Neural progenitor cell (in vitro differentiated cells): Measurements from ENCODE around the gene RGL2. TPM values are rescaled to one million over a fixed set of nuclear protein-coding genes. Genes with fewer than 3 reads are reported as not detected.

Experiments
- DNase-seq: peaks from one replicate; pipeline ENCODE4 v3.0.0-alpha.2; 2016; ENCODE audit warnings: low spot score
- H2AFZ ChIP-seq: fragments of 200-600 bp; sonication (generic); replicated peaks from 2 replicates; pipeline ENCODE4 v1.6.1; 2016; ENCODE audit warnings: antibody characterized with exemption
- H3F3A ChIP-seq: fragments of 200-600 bp; sonication (generic); 2 replicates; pipeline ENCODE4 v1.6.1; 2016; ENCODE audit warnings: antibody characterized with exemption, low read depth
- H3K27ac ChIP-seq: fragments of 200-600 bp; sonication (generic); 2 replicates; pipeline ENCODE4 v1.5.1; 2016; ENCODE audit warnings: mild to moderate bottlenecking
- H3K27me3 ChIP-seq: fragments of 200-600 bp; sonication (generic); 2 replicates; pipeline ENCODE4 v1.6.1; 2016; ENCODE audit warnings: mild to moderate bottlenecking, moderate library complexity
- H3K36me3 ChIP-seq: fragments of 200-600 bp; sonication (generic); 2 replicates; pipeline ENCODE4 v1.5.1; 2016
- H3K4me1 ChIP-seq: fragments of 200-600 bp; sonication (generic); 2 replicates; pipeline ENCODE4 v1.6.1; 2016; ENCODE audit warnings: mixed run types
- H3K4me2 ChIP-seq: fragments of 200-600 bp; sonication (generic); 2 replicates; pipeline ENCODE4 v1.6.1; 2016
- H3K4me3 ChIP-seq: fragments of 200-600 bp; sonication (generic); 2 replicates; pipeline ENCODE4 v1.5.1; 2016
- H3K79me2 ChIP-seq: fragments of 200-600 bp; sonication (generic); 2 replicates; pipeline ENCODE4 v1.6.1; 2016; ENCODE audit warnings: low read depth
- H3K9ac ChIP-seq: fragments of 200-600 bp; sonication (generic); 2 replicates; pipeline ENCODE4 v1.6.1; 2016
- H3K9me3 ChIP-seq: fragments of 200-600 bp; sonication (generic); 2 replicates; pipeline ENCODE4 v1.5.1; 2016; ENCODE audit warnings: low read depth
- H4K20me1 ChIP-seq: fragments of 200-600 bp; sonication (generic); 2 replicates; pipeline ENCODE4 v1.6.1; 2016; ENCODE audit warnings: low read depth
- H3K27ac Mint-ChIP-seq: 3 replicates; pipeline ENCODE4 v1.8.0; 2021; ENCODE audit warnings: mixed read lengths
- H3K27me3 Mint-ChIP-seq: 2 replicates; pipeline ENCODE4 v1.8.0; 2022; ENCODE audit warnings: low read depth, mild to moderate bottlenecking, inconsistent platforms, moderate library complexity, mixed read lengths; ENCODE audit not compliant: insufficient read depth
- H3K36me3 Mint-ChIP-seq: 3 replicates; pipeline ENCODE4 v1.8.0; 2021; ENCODE audit warnings: mixed read lengths
- H3K4me1 Mint-ChIP-seq: 3 replicates; pipeline ENCODE4 v1.8.0; 2021; ENCODE audit warnings: mixed read lengths
- H3K4me3 Mint-ChIP-seq: 3 replicates; pipeline ENCODE4 v1.8.0; 2021; ENCODE audit warnings: mild to moderate bottlenecking, moderate library complexity, mixed read lengths
- H3K9me3 Mint-ChIP-seq: 3 replicates; pipeline ENCODE4 v1.8.0; 2020; ENCODE audit warnings: mixed read lengths
- EZH2 ChIP-seq: fragments of 200-600 bp; sonication (generic); IDR thresholded peaks from 2 replicates; pipeline ENCODE4 v1.6.1; 2017; ENCODE audit warnings: antibody characterized with exemption, mild to moderate bottlenecking, moderate library complexity
- EZH2phosphoT487 ChIP-seq: fragments of 200-600 bp; sonication (generic); IDR thresholded peaks from 2 replicates; pipeline ENCODE4 v1.6.1; 2017; ENCODE audit warnings: antibody characterized with exemption
- total RNA-seq: library from RNA; depleted of rRNA; stranded (reverse); fragments of >200 nt; gene quantifications from 2 replicates; pipeline ENCODE4 v1.2.3, GENCODE V29; 2015; ENCODE audit warnings: low replicate concordance
- TF ChIP-seq, protein P1 (sequence below): fragments of 200-600 bp; sonication (generic); IDR thresholded peaks from 2 replicates; pipeline ENCODE4 v1.5.1; 2017; ENCODE audit warnings: antibody characterized with exemption, mild to moderate bottlenecking

The RGL2 gene
- total RNA-seq, 1 donor from 2014 or later, result 28.3 TPM

DNA sequence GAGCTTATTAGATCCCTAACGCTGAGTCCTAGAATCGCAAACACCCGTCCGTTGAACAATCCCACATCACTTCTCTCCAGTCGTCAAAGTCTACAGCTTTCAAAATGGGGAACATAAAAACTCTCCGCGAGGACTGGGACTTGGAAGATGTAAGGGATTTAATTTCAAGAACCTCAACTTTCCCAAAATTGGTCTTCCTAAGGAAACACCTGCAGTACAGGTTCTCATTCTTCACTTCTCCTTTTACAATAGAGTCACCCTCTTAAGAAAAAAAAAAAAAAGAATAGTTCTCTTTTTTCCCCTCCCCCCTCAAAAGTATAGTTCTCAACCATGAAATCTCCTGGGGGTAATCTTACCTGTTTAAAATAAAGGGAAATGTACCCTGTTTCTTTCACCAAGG lies 25.4 kb upstream of the RGL2 start:
- DNase-seq, result no peak
- H3K79me2 ChIP-seq, result peaks cover 36% of the 10 kb centered on the region
- peaks cover 24% of the 10 kb centered on the region for H3F3A ChIP-seq
- no peak overlapping the region for H3K27ac ChIP-seq
- peaks cover 10% of the 10 kb centered on the region for H3K4me1 ChIP-seq
- peaks cover 40% of the 10 kb centered on the region for H3K4me1 Mint-ChIP-seq
- TF ChIP-seq, protein P1, sequence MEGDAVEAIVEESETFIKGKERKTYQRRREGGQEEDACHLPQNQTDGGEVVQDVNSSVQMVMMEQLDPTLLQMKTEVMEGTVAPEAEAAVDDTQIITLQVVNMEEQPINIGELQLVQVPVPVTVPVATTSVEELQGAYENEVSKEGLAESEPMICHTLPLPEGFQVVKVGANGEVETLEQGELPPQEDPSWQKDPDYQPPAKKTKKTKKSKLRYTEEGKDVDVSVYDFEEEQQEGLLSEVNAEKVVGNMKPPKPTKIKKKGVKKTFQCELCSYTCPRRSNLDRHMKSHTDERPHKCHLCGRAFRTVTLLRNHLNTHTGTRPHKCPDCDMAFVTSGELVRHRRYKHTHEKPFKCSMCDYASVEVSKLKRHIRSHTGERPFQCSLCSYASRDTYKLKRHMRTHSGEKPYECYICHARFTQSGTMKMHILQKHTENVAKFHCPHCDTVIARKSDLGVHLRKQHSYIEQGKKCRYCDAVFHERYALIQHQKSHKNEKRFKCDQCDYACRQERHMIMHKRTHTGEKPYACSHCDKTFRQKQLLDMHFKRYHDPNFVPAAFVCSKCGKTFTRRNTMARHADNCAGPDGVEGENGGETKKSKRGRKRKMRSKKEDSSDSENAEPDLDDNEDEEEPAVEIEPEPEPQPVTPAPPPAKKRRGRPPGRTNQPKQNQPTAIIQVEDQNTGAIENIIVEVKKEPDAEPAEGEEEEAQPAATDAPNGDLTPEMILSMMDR, result no peak
- TF ChIP-seq EZH2, result no peak
- no peak for TF ChIP-seq EZH2phosphoT487
- H3K36me3 Mint-ChIP-seq, result peaks cover 13% of the 10 kb centered on the region
- H2AFZ ChIP-seq, result peak overlapping the region; percentile 66
- H4K20me1 ChIP-seq, result no peaks in the 10 kb centered on the region
- H3K9me3 ChIP-seq, result no peaks in the 10 kb centered on the region
- peaks cover 2% of the 10 kb centered on the region for H3K27me3 Mint-ChIP-seq
- no peak overlapping the region for H3K9ac ChIP-seq
- H3K4me3 ChIP-seq, result peak overlapping the region; percentile 77
- H3K27me3 ChIP-seq, result no peaks in the 10 kb centered on the region
- H3K4me3 Mint-ChIP-seq, result peak overlapping the region; percentile 97
- peak overlapping the region; percentile 77 for H3K4me2 ChIP-seq
- no peaks in the 10 kb centered on the region for H3K36me3 ChIP-seq
- no peaks in the 10 kb centered on the region for H3K9me3 Mint-ChIP-seq
- no peak overlapping the region for H3K27ac Mint-ChIP-seq

DNA sequence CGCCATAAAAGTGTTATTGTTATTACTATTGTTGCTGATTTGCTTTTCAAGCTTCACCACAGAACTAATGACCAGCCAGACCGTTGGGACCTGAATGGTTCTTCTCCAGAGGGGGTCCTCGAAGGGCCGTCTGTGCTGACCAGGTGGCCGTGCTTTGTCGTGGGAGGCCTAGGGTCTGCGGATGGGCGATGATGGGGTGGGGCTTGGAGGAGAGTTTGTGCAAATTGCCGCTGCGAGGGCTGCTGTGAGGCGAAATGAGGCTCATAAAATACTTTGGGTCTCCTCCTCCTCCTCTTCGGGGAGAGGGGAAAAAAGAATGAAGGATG lies 24.8 kb upstream of the RGL2 start:
- Histone ChIP-seq H3K79me2 (peaks cover 37% of the 10 kb centered on the region), H3K27ac (no peak overlapping the region), H3K36me3 (no peaks in the 10 kb centered on the region), H2AFZ (peak overlapping the region; percentile 66), H3K9ac (no peak overlapping the region), H3F3A (peaks cover 29% of the 10 kb centered on the region), H3K27me3 (no peaks in the 10 kb centered on the region), H3K9me3 (no peaks in the 10 kb centered on the region), H3K4me2 (peak overlapping the region; percentile 77), H3K4me3 (peak overlapping the region; percentile 77), H4K20me1 (no peaks in the 10 kb centered on the region), H3K4me1 (peaks cover 14% of the 10 kb centered on the region)
- peaks cover 4% of the 10 kb centered on the region for H3K27me3 Mint-ChIP-seq
- H3K4me1 Mint-ChIP-seq, result peaks cover 41% of the 10 kb centered on the region
- H3K36me3 Mint-ChIP-seq, result peaks cover 16% of the 10 kb centered on the region
- peak overlapping the region; percentile 97 for H3K4me3 Mint-ChIP-seq
- DNase-seq, result no peak
- TF ChIP-seq EZH2phosphoT487, result no peak
- TF ChIP-seq, protein P1, result no peak
- H3K27ac Mint-ChIP-seq, result peak overlapping the region; percentile 48
- H3K9me3 Mint-ChIP-seq, result no peaks in the 10 kb centered on the region

DNA sequence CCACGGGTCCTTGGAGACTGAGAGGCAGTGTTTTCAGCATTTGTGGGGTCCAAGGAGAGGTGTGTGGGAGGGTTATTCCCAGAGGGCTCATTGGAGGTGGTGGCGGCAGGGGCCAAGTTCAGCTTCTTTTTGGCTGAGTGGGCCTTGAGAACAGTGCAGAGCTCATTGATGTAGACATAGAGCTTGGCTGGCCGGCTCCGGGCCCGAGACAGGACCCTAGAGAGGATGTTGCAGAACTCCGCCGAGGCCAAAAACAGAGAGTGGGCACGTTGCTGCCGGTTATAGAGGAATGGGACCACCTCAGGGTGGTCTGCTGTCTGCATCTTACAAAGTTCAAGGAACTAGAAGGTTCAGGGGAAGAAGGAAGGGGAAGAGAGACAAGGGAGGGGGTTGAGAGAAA lies 22.5 kb upstream of the RGL2 start:
- Histone ChIP-seq H3K4me3 (peak overlapping the region; percentile 77), H4K20me1 (peaks cover 10% of the 10 kb centered on the region), H3K27ac (no peak overlapping the region), H3K79me2 (peaks cover 41% of the 10 kb centered on the region), H3K9ac (no peak overlapping the region), H2AFZ (no peak overlapping the region), H3K36me3 (no peaks in the 10 kb centered on the region), H3K9me3 (no peaks in the 10 kb centered on the region), H3K4me1 (peaks cover 17% of the 10 kb centered on the region), H3K4me2 (peak overlapping the region; percentile 77), H3K27me3 (no peaks in the 10 kb centered on the region), H3F3A (peaks cover 50% of the 10 kb centered on the region)
- no peak for DNase-seq
- Mint-ChIP-seq H3K4me1 (peaks cover 61% of the 10 kb centered on the region), H3K4me3 (peak overlapping the region; percentile 85), H3K27ac (no peak overlapping the region), H3K36me3 (peaks cover 19% of the 10 kb centered on the region), H3K9me3 (no peaks in the 10 kb centered on the region), H3K27me3 (peaks cover 6% of the 10 kb centered on the region)
- TF ChIP-seq EZH2 (no peak), EZH2phosphoT487 (no peak)
- TF ChIP-seq, protein P1, result no peak
